H9 (cell line): ENCODE measurements around the gene AQP2. TPM values are rescaled to one million over a fixed set of nuclear protein-coding genes. Genes with fewer than 3 reads are reported as not detected.

ENCODE experiments used
- DNase-seq: peaks from one replicate; pipeline ENCODE4 v3.0.0-alpha.2; 2017
- H2AFZ ChIP-seq: one replicate; pipeline ENCODE4 v1.6.1; 2013; ENCODE audit warnings: mild to moderate bottlenecking, low read length, control low read depth, moderate library complexity
- H2AK5ac ChIP-seq: 2 replicates; pipeline ENCODE4 v1.6.1; 2013; ENCODE audit warnings: low read length, control low read depth, mixed read lengths; ENCODE audit not compliant: insufficient read length
- H2BK120ac ChIP-seq: one replicate; pipeline ENCODE4 v1.6.1; 2013; ENCODE audit warnings: low read depth, mild to moderate bottlenecking, low read length, control low read depth, inconsistent platforms; ENCODE audit not compliant: poor library complexity, severe bottlenecking
- H2BK12ac ChIP-seq: 2 replicates; pipeline ENCODE4 v1.6.1; 2013; ENCODE audit warnings: low read length, control low read depth, mixed read lengths, low read depth; ENCODE audit not compliant: insufficient read length
- H2BK15ac ChIP-seq: 2 replicates; pipeline ENCODE4 v1.6.1; 2013; ENCODE audit warnings: low read depth, low read length, control low read depth
- H2BK20ac ChIP-seq: one replicate; pipeline ENCODE4 v1.6.1; 2013; ENCODE audit warnings: low read depth, mild to moderate bottlenecking, low read length, control low read depth, inconsistent platforms; ENCODE audit not compliant: poor library complexity, severe bottlenecking
- H2BK5ac ChIP-seq: 2 replicates; pipeline ENCODE4 v1.6.1; 2013; ENCODE audit warnings: low read length, control low read depth, mixed read lengths; ENCODE audit not compliant: insufficient read length
- H3K14ac ChIP-seq: 2 replicates; pipeline ENCODE4 v1.6.1; 2013; ENCODE audit warnings: low read length, control low read depth; ENCODE audit not compliant: insufficient read depth
- H3K18ac ChIP-seq: 2 replicates; pipeline ENCODE4 v1.6.1; 2013; ENCODE audit warnings: low read depth, mild to moderate bottlenecking, mixed read lengths, low read length, control low read depth; ENCODE audit not compliant: insufficient read length
- H3K23ac ChIP-seq: 2 replicates; pipeline ENCODE4 v1.6.1; 2013; ENCODE audit warnings: low read length, control low read depth, mixed read lengths, low read depth; ENCODE audit not compliant: insufficient read length
- H3K23me2 ChIP-seq: 2 replicates; pipeline ENCODE4 v1.6.1; 2013; ENCODE audit warnings: low read depth, mild to moderate bottlenecking, mixed read lengths, low read length, control low read depth; ENCODE audit not compliant: insufficient read length, poor library complexity, severe bottlenecking
- H3K27ac ChIP-seq: 2 replicates; pipeline ENCODE4 v1.5.1; 2013; ENCODE audit warnings: low read length, control low read depth, mixed read lengths, low read depth; ENCODE audit not compliant: insufficient read length
- H3K27me3 ChIP-seq: 2 replicates; pipeline ENCODE4 v1.6.1; 2013; ENCODE audit warnings: low read length, control low read depth, inconsistent platforms; ENCODE audit not compliant: insufficient read depth
- H3K4ac ChIP-seq: 2 replicates; pipeline ENCODE4 v1.6.1; 2013; ENCODE audit warnings: low read depth, mild to moderate bottlenecking, control low read depth, inconsistent platforms, low read length, moderate library complexity
- H3K4me1 ChIP-seq: 2 replicates; pipeline ENCODE4 v1.6.1; 2013; ENCODE audit warnings: low read length, control low read depth, inconsistent platforms; ENCODE audit not compliant: insufficient read depth
- H3K4me2 ChIP-seq: 2 replicates; pipeline ENCODE4 v1.6.1; 2013; ENCODE audit warnings: low read length, control low read depth, mixed read lengths; ENCODE audit not compliant: insufficient read length, insufficient read depth
- H3K56ac ChIP-seq: 2 replicates; pipeline ENCODE4 v1.6.1; 2013; ENCODE audit warnings: low read depth, mild to moderate bottlenecking, mixed read lengths, low read length, control low read depth; ENCODE audit not compliant: insufficient read length
- H3K79me1 ChIP-seq: 2 replicates; pipeline ENCODE4 v1.6.1; 2013; ENCODE audit warnings: low read depth, mild to moderate bottlenecking, moderate library complexity, low read length, control low read depth, inconsistent platforms; ENCODE audit not compliant: insufficient read depth, poor library complexity, severe bottlenecking
- H3K79me2 ChIP-seq: 2 replicates; pipeline ENCODE4 v1.6.1; 2013; ENCODE audit warnings: low read length, control low read depth, inconsistent platforms; ENCODE audit not compliant: insufficient read depth
- H3K9ac ChIP-seq: 2 replicates; pipeline ENCODE4 v1.6.1; 2013; ENCODE audit warnings: low read length, control low read depth, mixed read lengths; ENCODE audit not compliant: insufficient read length; ENCODE audit errors: extremely low read depth
- H3K9me3 ChIP-seq: one replicate; pipeline ENCODE4 v1.6.1; 2013; ENCODE audit warnings: low read depth, low read length, inconsistent platforms; ENCODE audit not compliant: control insufficient read depth
- H3T11ph ChIP-seq: one replicate; pipeline ENCODE4 v1.6.1; 2013; ENCODE audit warnings: mild to moderate bottlenecking, low read length, control low read depth, inconsistent platforms
- H4K20me1 ChIP-seq: one replicate; pipeline ENCODE4 v1.6.1; 2013; ENCODE audit not compliant: control insufficient read depth, insufficient read length, insufficient read depth
- H4K5ac ChIP-seq: 2 replicates; pipeline ENCODE4 v1.6.1; 2013; ENCODE audit warnings: low read depth, mild to moderate bottlenecking, mixed read lengths, low read length, control low read depth; ENCODE audit not compliant: insufficient read length
- H4K8ac ChIP-seq: replicated peaks from 2 replicates; pipeline ENCODE4 v1.6.1; 2013; ENCODE audit warnings: low read length, control low read depth, mixed read lengths, low read depth; ENCODE audit not compliant: insufficient read length
- H4K91ac ChIP-seq: 2 replicates; pipeline ENCODE4 v1.6.1; 2013; ENCODE audit warnings: low read depth, mild to moderate bottlenecking, moderate library complexity, mixed read lengths, low read length, control low read depth; ENCODE audit not compliant: insufficient read length
- H3K27ac Mint-ChIP-seq, 3 experiments: 2 replicates in 2 of 3; 3 replicates in 1 of 3; pipeline ENCODE4 v1.8.0; 2020 to 2021; ENCODE audit warnings: mixed read lengths in 3 of 3, mild to moderate bottlenecking in 1 of 3, moderate library complexity in 1 of 3
- H3K27me3 Mint-ChIP-seq: 2 replicates; pipeline ENCODE4 v1.8.0; 2021; ENCODE audit warnings: low read depth, mild to moderate bottlenecking, moderate library complexity, mixed read lengths
- H3K36me3 Mint-ChIP-seq, 3 experiments: 2 replicates in 2 of 3; 3 replicates in 1 of 3; pipeline ENCODE4 v1.8.0; 2020 to 2021; ENCODE audit warnings: low read depth in 3 of 3, mixed read lengths in 3 of 3; ENCODE audit not compliant: insufficient read depth in 1 of 3
- H3K4me1 Mint-ChIP-seq, 2 experiments: 2 replicates each; pipeline ENCODE4 v1.8.0; 2020; ENCODE audit warnings: mixed read lengths in 2 of 2
- H3K4me3 Mint-ChIP-seq, 2 experiments: 2 replicates in 1 of 2; 3 replicates in 1 of 2; pipeline ENCODE4 v1.8.0; 2020 to 2021; ENCODE audit warnings: mild to moderate bottlenecking in 2 of 2, mixed read lengths in 2 of 2, moderate library complexity in 1 of 2
- H3K9me3 Mint-ChIP-seq, 2 experiments: 2 replicates in 1 of 2; 3 replicates in 1 of 2; pipeline ENCODE4 v1.8.0; 2020; ENCODE audit warnings: mild to moderate bottlenecking in 2 of 2, mixed read lengths in 2 of 2, moderate library complexity in 1 of 2
- CTCF ChIP-seq: fragments of 200-600 bp; sonication (generic); conservative IDR thresholded peaks from 3 replicates; pipeline ENCODE4 v1.8.0; 2021; ENCODE audit warnings: antibody characterized with exemption, mild to moderate bottlenecking
- WGBS: extraction: QIAGEN DNeasy Blood & Tissue Kit; methylation state at CpG from one replicate; pipeline ENCODE4 v1.1.7; 2013; ENCODE audit warnings: missing lambda C conversion rate, low lambda C conversion rate, mixed read lengths; ENCODE audit not compliant: insufficient read length; ENCODE audit errors: extremely low coverage; 5-methylcytosine and 5-hydroxymethylcytosine counted together
- total RNA-seq: library from RNA; stranded (reverse); gene quantifications from 2 replicates; pipeline ENCODE4 v1.2.1, GENCODE V29; 2021

Gene AQP2
- total RNA-seq, 1 experiment from 2014 or later = not detected

- Histone ChIP-seq H2BK5ac (no peak overlapping the region), H3K14ac (no peak overlapping the region), H3K18ac (no peak overlapping the region), H2AK5ac (no peak overlapping the region), H3K4me1 (no peaks in the 10 kb centered on the region; the same call in 1 of the 2 replicates), H3K79me1 (no peaks in the 10 kb centered on the region), H3K4ac (no peak overlapping the region), H4K5ac (no peak overlapping the region), H3K23ac (no peak overlapping the region), H3K27me3 (no peaks in the 10 kb centered on the region), H2AFZ (no peak overlapping the region), H3K23me2 (peaks cover 5% of the 10 kb centered on the region), H3K56ac (no peak overlapping the region), H4K20me1 (no peaks in the 10 kb centered on the region), H3T11ph (no peak overlapping the region), H2BK20ac (no peak overlapping the region), H3K9ac (no peak overlapping the region), H3K27ac (no peak overlapping the region), H2BK120ac (no peak overlapping the region), H3K79me2 (no peaks in the 10 kb centered on the region), H2BK15ac (no peak overlapping the region), H3K4me2 (no peak overlapping the region), H4K91ac (no peak overlapping the region), H2BK12ac (no peak overlapping the region), H4K8ac (no peak overlapping the region), H3K9me3 (no peaks in the 10 kb centered on the region)
- no peak overlapping the region for H3K27ac Mint-ChIP-seq
- no peak overlapping the region for H3K4me3 Mint-ChIP-seq
- WGBS = no CpG with 5 or more reads among the region's 1 CpG
- H3K9me3 Mint-ChIP-seq = no peaks in the 10 kb centered on the region
- H3K27me3 Mint-ChIP-seq = peaks cover 27% of the 10 kb centered on the region
- H3K36me3 Mint-ChIP-seq = no peaks in the 10 kb centered on the region; a peak in 1 of 7 replicates
- DNase-seq = no peak
- peaks cover 41 to 59% of the 10 kb centered on the region in 2 experiments for H3K4me1 Mint-ChIP-seq
- no peak for TF ChIP-seq CTCF
Measured at GRCh38 chr12:49943625-49943960, 6.9 kb upstream of the AQP2 start.
